Measurements from ENCODE around the gene MED8.
A peak's percentile ranks its signal among the peaks of the same experiment; 100 is the strongest.
"Not testable (repeated sequence)": the region's sequence is repeated elsewhere in the genome, so short reads cannot be mapped to it uniquely, and the experiment has no call there.

Gene MED8

DNA sequence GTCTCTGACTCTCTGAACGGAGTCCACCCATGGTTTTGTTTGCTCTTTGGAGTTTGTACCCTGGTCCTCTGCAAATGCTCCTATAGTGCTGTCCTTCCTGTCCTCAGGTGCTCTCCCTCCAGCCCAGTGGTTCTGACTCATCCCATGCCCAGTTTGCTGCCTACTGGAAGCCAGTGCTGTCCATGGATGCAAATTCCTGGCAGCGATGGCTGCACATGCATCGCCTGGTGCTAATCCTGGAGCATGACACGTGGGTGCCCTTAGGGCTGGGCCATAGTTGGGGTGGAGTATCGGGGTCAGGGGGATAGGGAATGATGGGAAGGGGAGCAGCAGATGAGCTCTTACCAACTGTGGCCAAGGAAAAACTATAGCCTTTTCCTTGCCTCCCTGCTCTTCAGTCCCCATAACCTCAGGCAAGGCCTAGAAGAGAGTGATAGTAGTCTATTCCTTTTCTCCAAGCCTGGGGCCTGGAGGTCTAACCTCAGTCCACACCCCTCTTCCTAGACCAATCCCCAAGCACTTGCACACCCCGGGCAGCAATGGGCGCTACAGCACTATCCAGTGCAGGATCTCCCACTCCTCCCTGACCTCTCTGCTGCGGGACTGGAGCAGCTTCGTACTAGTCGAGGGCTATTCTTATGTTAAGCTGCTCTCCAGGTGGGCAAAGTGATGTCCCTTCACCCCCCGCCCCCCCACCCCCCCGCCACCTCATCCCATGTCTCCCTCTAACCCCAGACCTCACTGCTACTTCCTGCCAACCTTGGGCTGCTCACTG, 32.6 kb upstream of the MED8 start:
- no peak for DNase-seq (ENCODE audit: low read depth in 2 of 2)

DNA sequence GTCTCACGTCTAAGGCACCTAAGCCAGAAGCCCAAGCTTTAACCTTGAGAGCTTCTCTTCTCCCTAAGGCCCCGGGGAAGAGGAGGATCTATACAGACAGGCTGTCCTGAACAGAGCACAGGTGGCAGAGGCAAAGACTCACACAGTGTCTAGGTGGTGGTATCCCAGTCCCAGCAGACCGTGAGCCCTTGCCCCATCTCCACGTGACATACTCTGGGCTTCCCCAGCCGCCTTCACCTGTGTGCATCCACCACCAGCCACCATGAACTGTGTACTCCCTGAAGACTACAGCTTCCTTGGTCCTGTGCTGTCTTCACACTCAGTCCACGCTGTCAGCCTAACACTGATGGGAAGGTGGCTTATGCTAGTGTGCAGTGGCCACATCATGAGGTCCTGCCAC, 31.8 kb upstream of the MED8 start:
- DNase-seq (ENCODE audit: low read depth in 2 of 2): no peak

DNA sequence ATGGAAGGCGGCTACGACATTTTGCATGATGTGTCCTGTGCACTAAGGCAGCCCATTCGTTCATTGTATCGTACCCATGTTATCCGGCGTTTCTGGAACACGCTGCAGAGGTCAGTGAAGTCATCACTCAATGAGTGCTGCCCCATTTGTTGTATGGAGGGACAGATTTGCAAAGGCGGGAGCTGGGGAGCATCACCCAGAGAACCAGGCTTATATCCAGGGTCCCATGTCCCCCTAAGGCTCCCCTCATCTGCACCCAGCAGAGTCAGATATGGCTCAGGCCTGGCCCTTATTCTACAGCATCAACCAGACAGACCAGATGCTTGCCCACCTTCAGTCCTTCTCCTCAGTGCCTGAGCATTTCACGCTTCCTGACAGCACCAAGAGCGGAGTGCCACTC, 31.3 kb upstream of the MED8 start:
- DNase-seq (ENCODE audit: low read depth in 2 of 2): no peak

GRCh38 chr1:43419627-43420425, 30.2 kb upstream of the MED8 start:
- no peak for DNase-seq (ENCODE audit: low read depth in 2 of 2)

DNA sequence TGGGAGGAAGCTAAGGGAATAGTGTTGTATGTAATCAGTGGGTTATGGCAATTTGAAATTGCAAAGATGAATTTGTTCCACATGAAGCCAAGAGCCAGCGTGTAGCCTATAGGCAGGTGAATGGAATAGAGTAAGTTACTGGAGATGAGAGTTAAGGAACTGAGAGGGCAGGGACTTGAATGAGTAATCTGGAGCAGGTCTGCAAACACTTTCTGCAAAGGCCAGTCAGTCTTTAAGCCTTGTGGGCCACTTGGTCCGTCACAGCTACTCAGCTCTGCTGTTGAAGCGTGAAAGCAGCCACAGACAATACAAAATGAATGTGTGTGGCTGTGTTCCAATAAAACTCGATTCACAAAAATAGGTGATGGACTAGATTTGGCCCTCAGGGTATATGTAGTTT, 29.3 kb upstream of the MED8 start:
- DNase-seq (ENCODE audit: low read depth in 2 of 2): no peak

DNA sequence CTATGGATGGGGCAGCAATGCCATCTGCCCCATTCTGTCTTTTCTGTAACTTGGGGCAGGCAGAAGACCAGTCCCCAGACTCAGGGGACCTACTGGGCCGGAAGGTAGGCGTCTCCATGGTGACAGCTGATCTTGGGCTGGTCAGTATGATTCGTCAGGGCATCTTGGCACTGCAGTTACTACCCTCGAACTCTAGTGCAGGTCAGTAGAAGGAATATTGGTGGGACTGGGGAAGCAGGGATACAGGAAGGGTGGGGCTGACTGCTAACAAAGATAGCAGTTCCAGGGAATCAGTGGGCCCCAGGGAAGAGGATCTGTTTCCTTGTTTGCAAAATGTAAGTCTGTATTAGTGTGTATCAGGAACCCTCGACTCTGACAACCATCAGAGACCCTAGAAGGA, 26.3 kb upstream of the MED8 start:
- no peak for DNase-seq (ENCODE audit: low read depth in 2 of 2)

- DNase-seq (ENCODE audit: low read depth in 2 of 2): peak; percentile 26 to 40
Observed at GRCh38 chr1:43414634-43415223, 25.1 kb upstream of the MED8 start.

DNA sequence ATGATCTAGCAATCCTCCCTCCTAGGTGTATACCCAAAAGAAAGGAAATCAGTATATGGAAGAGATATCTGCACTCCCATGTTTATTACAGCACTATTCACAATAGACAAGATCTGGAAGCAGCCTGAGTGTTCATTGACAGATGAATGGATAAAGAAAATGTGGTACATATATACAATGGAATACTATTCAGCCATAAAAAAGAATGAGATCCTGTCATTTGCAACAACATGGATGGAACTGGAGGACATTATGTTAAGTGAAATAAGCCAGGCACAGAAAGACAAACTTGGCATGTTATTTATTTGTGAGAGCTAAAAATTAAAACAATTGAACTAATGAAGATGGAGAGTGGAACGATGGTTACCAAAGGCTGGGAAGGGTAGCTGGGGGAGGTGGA, 23.8 kb upstream of the MED8 start:
- DNase-seq (ENCODE audit: low read depth in 2 of 2): not testable (repeated sequence)

- no peak for DNase-seq (ENCODE audit: low read depth in 2 of 2)
Observed at GRCh38 chr1:43410571-43410970, 21.0 kb upstream of the MED8 start.

- DNase-seq (ENCODE audit: low read depth in 2 of 2): no peak
Observed at GRCh38 chr1:43405876-43406234, 16.3 kb upstream of the MED8 start.

- no peak for DNase-seq (ENCODE audit: low read depth in 2 of 2)
Observed at GRCh38 chr1:43405219-43405875, 15.7 kb upstream of the MED8 start.

DNA sequence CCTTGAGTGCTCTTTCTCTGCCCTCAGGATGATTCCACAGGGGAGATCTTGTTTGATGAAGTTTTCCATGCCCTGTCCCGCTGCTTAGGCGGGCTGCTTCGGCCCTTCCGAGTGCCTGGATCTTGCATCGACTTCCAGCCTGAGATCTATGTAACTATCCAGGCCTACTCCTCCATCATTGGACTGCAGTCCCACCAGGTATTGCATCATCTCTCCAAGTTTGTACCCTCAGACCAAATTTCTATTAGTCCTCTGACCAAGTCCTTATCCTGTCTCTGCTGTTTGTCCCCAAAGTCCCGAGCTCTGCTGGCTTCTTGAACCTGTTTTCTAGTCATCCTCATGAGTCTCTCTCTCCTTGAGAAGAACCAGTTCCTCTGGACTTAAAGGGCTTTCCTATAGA, 14.8 kb upstream of the MED8 start:
- no peak for DNase-seq (ENCODE audit: low read depth in 2 of 2)

- no peak for DNase-seq (ENCODE audit: low read depth in 2 of 2)
Observed at GRCh38 chr1:43402089-43402865, 12.7 kb upstream of the MED8 start.

GRCh38 chr1:43400441-43400840, 10.8 kb upstream of the MED8 start:
- DNase-seq (ENCODE audit: low read depth in 2 of 2): not testable (repeated sequence)

DNA sequence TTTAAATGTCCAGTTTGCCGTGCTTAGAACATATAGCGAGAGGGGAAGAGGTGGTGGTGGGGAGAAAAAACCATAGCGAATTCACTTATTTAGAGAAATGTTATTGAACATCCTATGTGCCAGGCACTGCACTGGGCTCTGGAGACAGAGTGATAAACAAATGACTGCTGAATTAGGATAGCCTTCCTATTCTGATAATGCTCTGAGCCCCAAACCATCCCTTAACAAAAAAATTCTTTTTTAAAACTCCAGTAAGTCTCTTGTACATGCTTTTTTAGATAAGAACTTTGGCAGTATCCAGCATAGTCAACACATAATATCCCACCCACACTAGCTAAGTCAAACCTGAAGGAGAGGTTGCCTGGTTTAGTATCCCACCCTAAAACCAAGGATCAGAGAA, 8.6 kb upstream of the MED8 start:
- DNase-seq (ENCODE audit: low read depth in 2 of 2): no peak

GRCh38 chr1:43396059-43396458, 6.5 kb upstream of the MED8 start:
- no peak for DNase-seq (ENCODE audit: low read depth in 2 of 2)

- DNase-seq (ENCODE audit: low read depth in 2 of 2): no peak
Observed at GRCh38 chr1:43395523-43395922, 5.9 kb upstream of the MED8 start.

DNA sequence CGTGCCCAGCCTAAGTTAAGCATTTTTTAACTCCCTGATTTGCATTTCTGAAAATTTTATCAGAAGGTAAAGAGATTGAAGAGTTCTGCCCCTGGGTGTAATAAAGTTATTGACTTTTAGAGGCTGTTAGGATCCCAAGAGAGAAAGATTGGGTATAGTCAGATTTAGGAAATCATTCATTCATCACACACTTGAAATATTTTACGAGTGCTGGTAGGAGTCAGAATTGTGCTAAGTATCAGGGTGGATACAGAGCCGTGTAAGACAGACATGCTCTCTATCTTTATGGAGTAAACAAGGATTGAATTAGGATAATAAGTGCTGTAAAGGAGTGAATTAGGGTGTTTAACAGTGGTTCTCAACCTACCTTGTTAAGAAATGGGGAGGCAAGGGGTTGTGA, 3.1 kb upstream of the MED8 start:
- DNase-seq (ENCODE audit: low read depth in 2 of 2): no peak

DNA sequence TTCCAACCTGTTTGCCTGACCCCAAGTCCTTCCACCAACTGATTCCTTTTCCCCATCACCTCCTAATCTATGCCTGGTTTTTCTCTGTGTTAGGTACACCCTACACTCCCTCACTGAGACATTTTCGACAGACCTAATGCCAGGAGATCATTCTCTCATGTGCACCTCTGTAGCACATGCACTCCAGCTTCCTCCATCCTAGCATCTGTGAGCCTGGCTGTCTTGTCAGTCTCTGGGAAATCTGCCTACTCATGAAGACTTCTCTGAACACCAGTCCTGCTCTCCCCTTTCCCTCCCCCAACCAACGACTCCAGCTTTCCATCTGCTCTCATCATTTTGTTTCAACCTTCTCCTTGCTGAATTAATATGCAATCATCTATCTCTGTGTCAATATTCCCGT, 987 bp downstream of the MED8 start:
- DNase-seq (ENCODE audit: low read depth in 2 of 2): no peak

DNA sequence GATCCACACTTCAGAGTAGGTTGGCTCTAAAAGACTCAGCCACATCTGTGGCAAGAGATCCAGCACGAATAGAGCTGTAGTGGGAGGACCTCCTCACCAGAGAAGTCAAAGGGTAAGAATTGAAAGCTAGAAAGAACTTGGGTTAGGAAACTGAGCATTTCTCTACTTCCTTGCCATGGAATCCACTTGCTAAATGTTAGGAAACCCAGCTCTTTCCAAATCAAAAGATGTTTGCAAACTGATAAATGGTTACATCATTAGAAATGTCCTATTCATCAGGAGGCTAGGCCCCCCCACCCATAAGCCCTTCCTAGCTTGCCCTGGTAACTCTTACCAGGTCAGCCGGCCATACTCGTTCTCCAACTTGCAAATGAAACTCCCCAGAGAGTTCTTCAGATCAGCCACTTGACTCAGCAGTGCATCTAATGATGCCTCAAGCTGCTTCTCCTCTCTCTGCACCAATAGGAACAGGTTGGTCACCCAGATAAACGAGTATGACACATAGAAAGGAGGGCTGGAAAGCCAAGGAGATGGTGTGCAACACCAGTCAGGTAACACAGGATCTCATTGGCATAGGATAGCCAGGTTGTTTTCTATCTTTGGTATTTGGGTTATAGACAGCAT, 1.5 kb downstream of the MED8 start:
- no peak for DNase-seq (ENCODE audit: low read depth in 2 of 2)

DNA sequence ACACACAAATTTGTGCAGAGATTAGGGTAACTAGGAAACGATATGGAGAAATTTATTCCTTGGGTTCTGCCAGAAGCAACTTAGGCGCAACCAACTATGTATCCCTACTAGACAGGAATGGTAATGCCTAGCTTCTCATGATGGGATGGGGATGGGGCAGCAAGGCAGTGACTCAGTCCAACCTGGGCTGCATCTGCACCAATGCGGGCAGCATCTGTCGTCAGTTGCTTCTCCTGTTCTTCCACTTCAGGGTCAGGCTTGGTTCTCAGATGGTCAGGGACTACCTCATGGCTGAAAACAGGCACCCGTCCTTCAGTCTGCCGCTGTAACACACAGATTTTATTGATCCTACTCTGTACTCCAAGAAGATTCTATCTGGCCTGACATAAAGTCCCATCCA, 2.9 kb downstream of the MED8 start:
- no peak for DNase-seq (ENCODE audit: low read depth in 2 of 2)
